GM12865 (cell line): Measurements from ENCODE around the gene CDADC1.
"Not testable (repeated sequence)": the region's sequence is repeated elsewhere in the genome, so short reads cannot be mapped to it uniquely, and the experiment has no call there.

Experiments used
- DNase-seq: peaks from one replicate; pipeline ENCODE4 v3.0.0; 2010; ENCODE audit warnings: low read depth
- H3K4me3 ChIP-seq: 2 replicates; pipeline ENCODE4 v1.5.1; 2011; ENCODE audit warnings: mild to moderate bottlenecking, low read depth, low read length, control low read depth
- TF ChIP-seq, protein P1 (sequence below): IDR thresholded peaks from 2 replicates; pipeline ENCODE4 v1.5.1; 2011; ENCODE audit warnings: low read length, control low read depth, low read depth, inconsistent platforms; ENCODE audit not compliant: insufficient read depth; ENCODE audit errors: missing control alignments

CDADC1 gene

DNA sequence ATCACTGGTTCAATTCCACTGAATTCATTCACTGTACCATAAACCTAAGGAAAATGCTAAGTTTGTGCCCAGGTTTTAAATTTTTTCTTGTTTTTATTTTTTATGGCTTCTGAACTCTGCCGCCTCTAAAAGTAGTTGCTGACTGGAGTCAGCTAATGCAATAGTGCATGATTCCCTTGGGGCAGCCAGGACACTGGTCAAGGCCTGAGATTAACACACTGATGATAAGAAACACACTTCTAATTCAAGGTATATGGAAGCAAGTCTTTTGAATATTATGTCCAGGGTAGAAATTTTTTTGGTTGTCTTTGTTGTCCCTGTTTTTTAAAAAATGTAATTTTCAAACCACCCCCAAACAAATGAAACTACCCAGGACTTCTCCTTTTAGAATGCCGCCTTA is 72.2 kb downstream of the CDADC1 start:
- H3K4me3 ChIP-seq: no peak overlapping the region
- TF ChIP-seq, protein P1, sequence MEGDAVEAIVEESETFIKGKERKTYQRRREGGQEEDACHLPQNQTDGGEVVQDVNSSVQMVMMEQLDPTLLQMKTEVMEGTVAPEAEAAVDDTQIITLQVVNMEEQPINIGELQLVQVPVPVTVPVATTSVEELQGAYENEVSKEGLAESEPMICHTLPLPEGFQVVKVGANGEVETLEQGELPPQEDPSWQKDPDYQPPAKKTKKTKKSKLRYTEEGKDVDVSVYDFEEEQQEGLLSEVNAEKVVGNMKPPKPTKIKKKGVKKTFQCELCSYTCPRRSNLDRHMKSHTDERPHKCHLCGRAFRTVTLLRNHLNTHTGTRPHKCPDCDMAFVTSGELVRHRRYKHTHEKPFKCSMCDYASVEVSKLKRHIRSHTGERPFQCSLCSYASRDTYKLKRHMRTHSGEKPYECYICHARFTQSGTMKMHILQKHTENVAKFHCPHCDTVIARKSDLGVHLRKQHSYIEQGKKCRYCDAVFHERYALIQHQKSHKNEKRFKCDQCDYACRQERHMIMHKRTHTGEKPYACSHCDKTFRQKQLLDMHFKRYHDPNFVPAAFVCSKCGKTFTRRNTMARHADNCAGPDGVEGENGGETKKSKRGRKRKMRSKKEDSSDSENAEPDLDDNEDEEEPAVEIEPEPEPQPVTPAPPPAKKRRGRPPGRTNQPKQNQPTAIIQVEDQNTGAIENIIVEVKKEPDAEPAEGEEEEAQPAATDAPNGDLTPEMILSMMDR: no peak
- no peak for DNase-seq

DNA sequence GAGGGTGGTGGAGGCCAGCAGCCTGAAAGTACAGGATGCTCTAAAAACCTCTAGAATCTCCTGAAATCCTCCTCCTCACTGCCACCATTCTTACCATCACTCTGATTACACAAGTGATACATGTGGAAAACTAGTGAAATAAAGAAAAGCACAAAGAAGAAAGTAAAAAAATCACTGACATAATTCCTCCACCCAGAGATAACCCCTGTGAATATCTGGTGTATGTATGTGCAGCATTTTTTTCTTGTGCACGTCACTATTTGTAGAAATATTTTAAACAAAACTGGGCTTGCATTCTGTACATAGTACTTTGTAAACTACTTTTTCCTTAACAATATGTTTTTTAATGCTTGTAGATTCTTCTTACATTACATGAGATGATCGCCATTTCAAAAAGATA is 73.2 kb downstream of the CDADC1 start:
- no peak for DNase-seq
- TF ChIP-seq, protein P1: no peak
- H3K4me3 ChIP-seq: no peak overlapping the region

DNA sequence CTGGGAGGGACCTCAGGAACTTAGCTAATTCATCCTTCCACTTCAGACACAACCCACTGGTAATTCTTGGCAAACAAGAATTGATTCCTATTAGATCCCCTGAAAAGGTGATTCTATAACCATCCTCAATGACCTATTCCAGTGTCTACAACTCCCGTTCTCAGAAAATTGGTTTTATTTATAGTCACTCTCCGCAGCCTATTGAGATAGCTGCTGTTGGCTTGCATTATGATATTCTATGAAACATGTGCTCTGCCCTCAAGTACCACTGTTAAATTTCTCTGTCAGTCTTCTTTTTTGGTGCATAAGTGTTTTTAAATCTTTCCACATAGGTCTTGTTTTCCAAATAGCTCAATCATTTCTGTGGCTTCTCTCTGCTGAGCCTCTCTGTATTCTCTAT is 75.0 kb downstream of the CDADC1 start:
- H3K4me3 ChIP-seq: no peak overlapping the region
- TF ChIP-seq, protein P1: no peak
- DNase-seq: no peak

DNA sequence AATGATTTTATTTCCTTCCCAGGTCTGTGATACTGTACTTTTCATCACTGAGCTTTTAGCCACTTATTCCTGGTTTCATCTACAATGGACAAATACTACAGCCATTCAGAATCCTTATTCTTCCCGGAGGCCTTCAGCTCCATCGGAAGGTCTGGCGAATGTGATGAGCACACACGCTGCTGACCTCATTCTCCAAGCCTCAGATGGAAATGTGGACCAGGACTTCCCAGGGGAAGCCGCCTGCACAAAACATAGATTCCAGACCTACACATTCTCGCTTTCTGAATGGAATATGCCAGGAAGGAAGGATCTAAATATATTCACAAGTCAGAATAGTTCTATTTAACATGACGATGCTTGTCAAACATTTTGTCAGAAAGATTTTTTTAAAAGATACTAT is 75.6 kb downstream of the CDADC1 start:
- H3K4me3 ChIP-seq: no peak overlapping the region
- TF ChIP-seq, protein P1: no peak
- no peak for DNase-seq

DNA sequence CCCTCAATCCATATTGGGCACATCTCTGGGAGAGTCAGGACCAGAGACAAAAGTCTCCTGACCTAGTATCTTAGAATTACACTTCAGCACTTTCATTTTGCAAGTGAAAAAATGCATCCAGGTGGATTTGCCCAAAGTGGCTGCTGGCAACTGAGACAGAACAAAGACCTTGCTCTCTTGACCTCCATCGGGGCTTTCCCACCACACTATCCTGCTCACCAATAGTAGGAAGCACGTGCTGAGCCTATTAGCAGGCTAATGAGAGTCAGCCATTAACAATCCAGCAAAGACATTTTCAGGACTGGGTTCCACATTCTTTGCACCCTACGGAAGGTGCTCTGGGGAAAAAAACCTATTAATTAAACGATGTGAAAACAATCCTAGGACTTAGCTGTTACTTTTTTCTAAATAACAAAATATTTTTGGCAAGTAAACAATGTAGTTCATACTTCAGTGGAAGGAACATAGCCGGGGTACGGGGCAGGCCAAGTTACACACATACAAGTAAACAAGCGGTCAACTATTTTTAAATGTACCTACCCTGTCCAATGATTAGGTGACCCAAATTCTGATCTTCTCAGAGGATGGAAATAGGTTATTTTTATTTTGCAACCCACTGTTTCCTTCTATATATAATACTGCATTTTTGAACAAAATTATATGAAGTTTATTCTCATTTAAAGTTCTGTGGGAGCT is 78.6 kb downstream of the CDADC1 start:
- no peak for DNase-seq
- no peak overlapping the region for H3K4me3 ChIP-seq
- TF ChIP-seq, protein P1: no peak

DNA sequence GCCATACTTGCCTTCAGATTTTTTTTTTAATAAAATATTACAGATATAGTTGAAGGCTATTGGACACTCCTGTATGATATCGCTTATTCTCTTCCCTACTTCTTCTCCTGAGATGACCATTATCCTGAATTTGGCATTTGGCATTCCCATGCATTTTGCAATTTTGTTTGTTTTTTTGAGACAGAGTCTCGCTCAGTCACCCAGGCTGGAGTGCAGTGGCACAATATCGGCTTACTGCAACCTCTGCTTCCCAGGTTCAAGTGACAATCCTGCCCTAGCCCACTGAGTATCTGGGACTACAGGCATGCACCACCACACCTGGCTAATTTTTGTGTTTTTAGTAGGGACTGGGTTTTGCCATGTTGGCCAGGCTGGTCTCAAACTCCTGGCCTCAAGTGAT is 79.4 kb downstream of the CDADC1 start:
- not testable (repeated sequence) for DNase-seq, H3K4me3 ChIP-seq

DNA sequence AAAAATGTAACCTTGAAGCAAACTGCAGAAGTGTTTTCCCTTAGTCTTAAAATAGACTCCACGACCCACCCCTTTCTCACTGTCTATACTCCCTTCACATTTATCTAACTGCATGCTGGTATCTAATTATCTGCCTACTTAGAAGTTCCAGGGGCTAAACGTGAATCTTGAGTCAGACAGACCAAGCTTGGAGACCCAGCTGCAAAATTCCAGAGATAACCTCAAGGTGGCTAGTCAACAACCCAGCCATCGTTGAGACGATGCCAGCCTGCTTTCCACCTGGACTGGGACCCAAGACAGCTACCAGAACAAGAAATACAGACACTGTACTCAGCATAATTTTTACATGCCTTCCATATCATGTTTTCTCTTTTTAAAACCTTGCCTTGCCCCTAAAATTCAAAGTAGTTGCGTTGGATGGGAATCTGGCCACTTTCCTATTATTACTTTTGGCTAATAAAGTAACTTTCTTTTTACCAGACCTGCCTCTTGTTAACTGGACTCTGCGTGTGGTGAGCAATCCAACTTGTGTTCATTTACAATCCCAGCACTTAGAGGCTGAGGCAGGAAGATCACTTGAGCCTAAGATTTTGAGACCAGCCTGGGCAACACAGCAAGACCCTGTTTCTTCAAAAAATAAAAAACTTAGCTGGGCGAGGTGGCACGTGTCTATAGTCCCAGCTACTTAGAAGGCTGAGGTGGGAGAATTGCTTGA is 82.3 kb downstream of the CDADC1 start:
- DNase-seq: no peak
- TF ChIP-seq, protein P1: no peak
- H3K4me3 ChIP-seq: no peak overlapping the region
